H9 (cell line): Measurements from ENCODE around the gene TRMT2A. TPM values are rescaled to one million over a fixed set of nuclear protein-coding genes. Genes with fewer than 3 reads are reported as not detected.
A peak's percentile ranks its signal among the peaks of the same experiment; 100 is the strongest.

Source experiments
- DNase-seq: peaks from one replicate; pipeline ENCODE4 v3.0.0-alpha.2; 2017
- H2AFZ ChIP-seq: one replicate; pipeline ENCODE4 v1.6.1; 2013; ENCODE audit warnings: mild to moderate bottlenecking, low read length, control low read depth, moderate library complexity
- H2AK5ac ChIP-seq: 2 replicates; pipeline ENCODE4 v1.6.1; 2013; ENCODE audit warnings: low read length, control low read depth, mixed read lengths; ENCODE audit not compliant: insufficient read length
- H2BK120ac ChIP-seq: one replicate; pipeline ENCODE4 v1.6.1; 2013; ENCODE audit warnings: low read depth, mild to moderate bottlenecking, low read length, control low read depth, inconsistent platforms; ENCODE audit not compliant: poor library complexity, severe bottlenecking
- H2BK12ac ChIP-seq: 2 replicates; pipeline ENCODE4 v1.6.1; 2013; ENCODE audit warnings: low read length, control low read depth, mixed read lengths, low read depth; ENCODE audit not compliant: insufficient read length
- H2BK15ac ChIP-seq: 2 replicates; pipeline ENCODE4 v1.6.1; 2013; ENCODE audit warnings: low read depth, low read length, control low read depth
- H2BK20ac ChIP-seq: one replicate; pipeline ENCODE4 v1.6.1; 2013; ENCODE audit warnings: low read depth, mild to moderate bottlenecking, low read length, control low read depth, inconsistent platforms; ENCODE audit not compliant: poor library complexity, severe bottlenecking
- H2BK5ac ChIP-seq: 2 replicates; pipeline ENCODE4 v1.6.1; 2013; ENCODE audit warnings: low read length, control low read depth, mixed read lengths; ENCODE audit not compliant: insufficient read length
- H3K14ac ChIP-seq: 2 replicates; pipeline ENCODE4 v1.6.1; 2013; ENCODE audit warnings: low read length, control low read depth; ENCODE audit not compliant: insufficient read depth
- H3K18ac ChIP-seq: 2 replicates; pipeline ENCODE4 v1.6.1; 2013; ENCODE audit warnings: low read depth, mild to moderate bottlenecking, mixed read lengths, low read length, control low read depth; ENCODE audit not compliant: insufficient read length
- H3K23ac ChIP-seq: 2 replicates; pipeline ENCODE4 v1.6.1; 2013; ENCODE audit warnings: low read length, control low read depth, mixed read lengths, low read depth; ENCODE audit not compliant: insufficient read length
- H3K23me2 ChIP-seq: 2 replicates; pipeline ENCODE4 v1.6.1; 2013; ENCODE audit warnings: low read depth, mild to moderate bottlenecking, mixed read lengths, low read length, control low read depth; ENCODE audit not compliant: insufficient read length, poor library complexity, severe bottlenecking
- H3K27ac ChIP-seq: 2 replicates; pipeline ENCODE4 v1.5.1; 2013; ENCODE audit warnings: low read length, control low read depth, mixed read lengths, low read depth; ENCODE audit not compliant: insufficient read length
- H3K27me3 ChIP-seq: 2 replicates; pipeline ENCODE4 v1.6.1; 2013; ENCODE audit warnings: low read length, control low read depth, inconsistent platforms; ENCODE audit not compliant: insufficient read depth
- H3K4ac ChIP-seq: 2 replicates; pipeline ENCODE4 v1.6.1; 2013; ENCODE audit warnings: low read depth, mild to moderate bottlenecking, control low read depth, inconsistent platforms, low read length, moderate library complexity
- H3K4me1 ChIP-seq: 2 replicates; pipeline ENCODE4 v1.6.1; 2013; ENCODE audit warnings: low read length, control low read depth, inconsistent platforms; ENCODE audit not compliant: insufficient read depth
- H3K4me2 ChIP-seq: 2 replicates; pipeline ENCODE4 v1.6.1; 2013; ENCODE audit warnings: low read length, control low read depth, mixed read lengths; ENCODE audit not compliant: insufficient read length, insufficient read depth
- H3K56ac ChIP-seq: 2 replicates; pipeline ENCODE4 v1.6.1; 2013; ENCODE audit warnings: low read depth, mild to moderate bottlenecking, mixed read lengths, low read length, control low read depth; ENCODE audit not compliant: insufficient read length
- H3K79me1 ChIP-seq: 2 replicates; pipeline ENCODE4 v1.6.1; 2013; ENCODE audit warnings: low read depth, mild to moderate bottlenecking, moderate library complexity, low read length, control low read depth, inconsistent platforms; ENCODE audit not compliant: insufficient read depth, poor library complexity, severe bottlenecking
- H3K79me2 ChIP-seq: 2 replicates; pipeline ENCODE4 v1.6.1; 2013; ENCODE audit warnings: low read length, control low read depth, inconsistent platforms; ENCODE audit not compliant: insufficient read depth
- H3K9ac ChIP-seq: 2 replicates; pipeline ENCODE4 v1.6.1; 2013; ENCODE audit warnings: low read length, control low read depth, mixed read lengths; ENCODE audit not compliant: insufficient read length; ENCODE audit errors: extremely low read depth
- H3K9me3 ChIP-seq: one replicate; pipeline ENCODE4 v1.6.1; 2013; ENCODE audit warnings: low read depth, low read length, inconsistent platforms; ENCODE audit not compliant: control insufficient read depth
- H3T11ph ChIP-seq: one replicate; pipeline ENCODE4 v1.6.1; 2013; ENCODE audit warnings: mild to moderate bottlenecking, low read length, control low read depth, inconsistent platforms
- H4K20me1 ChIP-seq: one replicate; pipeline ENCODE4 v1.6.1; 2013; ENCODE audit not compliant: control insufficient read depth, insufficient read length, insufficient read depth
- H4K5ac ChIP-seq: 2 replicates; pipeline ENCODE4 v1.6.1; 2013; ENCODE audit warnings: low read depth, mild to moderate bottlenecking, mixed read lengths, low read length, control low read depth; ENCODE audit not compliant: insufficient read length
- H4K8ac ChIP-seq: replicated peaks from 2 replicates; pipeline ENCODE4 v1.6.1; 2013; ENCODE audit warnings: low read length, control low read depth, mixed read lengths, low read depth; ENCODE audit not compliant: insufficient read length
- H4K91ac ChIP-seq: 2 replicates; pipeline ENCODE4 v1.6.1; 2013; ENCODE audit warnings: low read depth, mild to moderate bottlenecking, moderate library complexity, mixed read lengths, low read length, control low read depth; ENCODE audit not compliant: insufficient read length
- H3K27ac Mint-ChIP-seq, 3 experiments: 2 replicates in 2 of 3; 3 replicates in 1 of 3; pipeline ENCODE4 v1.8.0; 2020 to 2021; ENCODE audit warnings: mixed read lengths in 3 of 3, mild to moderate bottlenecking in 1 of 3, moderate library complexity in 1 of 3
- H3K27me3 Mint-ChIP-seq: 2 replicates; pipeline ENCODE4 v1.8.0; 2021; ENCODE audit warnings: low read depth, mild to moderate bottlenecking, moderate library complexity, mixed read lengths
- H3K36me3 Mint-ChIP-seq, 3 experiments: 2 replicates in 2 of 3; 3 replicates in 1 of 3; pipeline ENCODE4 v1.8.0; 2020 to 2021; ENCODE audit warnings: low read depth in 3 of 3, mixed read lengths in 3 of 3; ENCODE audit not compliant: insufficient read depth in 1 of 3
- H3K4me1 Mint-ChIP-seq, 2 experiments: 2 replicates each; pipeline ENCODE4 v1.8.0; 2020; ENCODE audit warnings: mixed read lengths in 2 of 2
- H3K4me3 Mint-ChIP-seq, 2 experiments: 2 replicates in 1 of 2; 3 replicates in 1 of 2; pipeline ENCODE4 v1.8.0; 2020 to 2021; ENCODE audit warnings: mild to moderate bottlenecking in 2 of 2, mixed read lengths in 2 of 2, moderate library complexity in 1 of 2
- H3K9me3 Mint-ChIP-seq, 2 experiments: 2 replicates in 1 of 2; 3 replicates in 1 of 2; pipeline ENCODE4 v1.8.0; 2020; ENCODE audit warnings: mild to moderate bottlenecking in 2 of 2, mixed read lengths in 2 of 2, moderate library complexity in 1 of 2
- CTCF ChIP-seq: fragments of 200-600 bp; sonication (generic); conservative IDR thresholded peaks from 3 replicates; pipeline ENCODE4 v1.8.0; 2021; ENCODE audit warnings: antibody characterized with exemption, mild to moderate bottlenecking
- WGBS: extraction: QIAGEN DNeasy Blood & Tissue Kit; methylation state at CpG from one replicate; pipeline ENCODE4 v1.1.7; 2013; ENCODE audit warnings: missing lambda C conversion rate, low lambda C conversion rate, mixed read lengths; ENCODE audit not compliant: insufficient read length; ENCODE audit errors: extremely low coverage; 5-methylcytosine and 5-hydroxymethylcytosine counted together
- total RNA-seq: library from RNA; stranded (reverse); gene quantifications from 2 replicates; pipeline ENCODE4 v1.2.1, GENCODE V29; 2021

The TRMT2A gene
- total RNA-seq, 1 experiment from 2014 or later = 58.2 TPM

DNA sequence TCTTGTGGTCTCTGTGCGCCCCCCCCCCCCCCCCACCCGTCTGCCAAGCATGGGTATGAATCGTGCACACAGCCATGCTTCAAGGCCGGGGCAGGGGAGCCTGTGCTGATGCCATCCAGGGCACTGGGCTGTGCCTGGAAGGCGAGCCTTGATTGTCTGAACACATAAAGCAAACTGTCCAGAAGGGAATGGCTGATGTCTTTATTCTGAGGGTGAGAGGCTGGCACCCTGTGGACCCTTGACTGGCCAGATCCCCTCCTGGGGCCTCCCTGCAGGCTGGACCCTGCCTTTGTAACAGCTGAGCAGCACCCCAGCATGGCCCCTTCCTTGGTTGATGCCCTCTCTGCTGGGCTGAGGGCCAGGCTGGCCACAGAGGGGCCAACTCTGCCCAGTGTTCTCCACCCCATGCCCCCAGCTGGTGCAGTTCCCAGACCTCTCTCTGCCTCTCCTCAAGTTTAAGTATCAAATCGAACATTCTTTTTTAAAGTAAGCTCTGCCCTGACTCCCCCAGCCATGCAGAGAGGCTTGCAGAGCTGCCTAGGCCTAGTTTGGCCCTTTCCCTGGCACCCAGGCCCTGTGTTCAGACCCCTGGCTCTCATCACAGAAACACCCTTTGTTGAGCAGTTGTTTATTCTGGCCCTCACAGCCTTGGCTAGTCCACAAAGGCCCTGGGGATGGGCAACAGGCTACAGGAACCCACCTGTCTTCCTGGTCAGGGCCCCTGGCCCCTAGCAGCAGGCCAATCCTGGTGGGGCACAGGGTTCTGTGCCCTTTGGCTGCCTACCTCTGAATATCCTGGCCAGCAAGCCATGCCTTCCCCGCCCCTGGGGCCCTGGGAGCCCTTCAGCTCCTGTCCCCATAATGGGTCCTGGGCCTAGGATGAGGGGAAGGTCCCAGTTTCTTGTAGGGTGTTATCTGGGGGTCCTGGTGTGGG lies 5.1 kb downstream of the TRMT2A start:
- WGBS = no CpG with 5 or more reads among the region's 7 CpGs
- Mint-ChIP-seq H3K27me3 (no peaks in the 10 kb centered on the region; the same call in 1 of the 2 replicates), H3K4me1 (no peaks in the 10 kb centered on the region; a peak in 2 of 4 replicates), H3K36me3 (peaks cover 27 to 65% (median 53%) of the 10 kb centered on the region in 3 experiments; a peak in 6 of 7 replicates), H3K27ac (peak overlapping the region; percentile 65 to 76 (median 75); a peak in 4 of 7 replicates), H3K9me3 (no peaks in the 10 kb centered on the region), H3K4me3 (no peak overlapping the region)
- Histone ChIP-seq H3K14ac (no peak overlapping the region), H3K27ac (no peak overlapping the region), H3K23me2 (peaks cover 3% of the 10 kb centered on the region), H4K5ac (no peak overlapping the region), H2BK15ac (no peak overlapping the region), H2BK5ac (no peak overlapping the region), H3K79me2 (no peaks in the 10 kb centered on the region; the same call in 1 of the 2 replicates), H2AFZ (no peak overlapping the region), H3K9ac (no peak overlapping the region), H3K4me1 (no peaks in the 10 kb centered on the region), H3K9me3 (no peaks in the 10 kb centered on the region), H3K27me3 (no peaks in the 10 kb centered on the region), H4K8ac (no peak overlapping the region), H3K79me1 (peaks cover 3% of the 10 kb centered on the region), H3K18ac (no peak overlapping the region), H3K23ac (no peak overlapping the region), H4K91ac (no peak overlapping the region), H2BK20ac (no peak overlapping the region), H3K4me2 (no peak overlapping the region), H2BK120ac (no peak overlapping the region), H2AK5ac (no peak overlapping the region), H2BK12ac (no peak overlapping the region), H4K20me1 (no peaks in the 10 kb centered on the region), H3T11ph (no peak overlapping the region), H3K4ac (no peak overlapping the region), H3K56ac (no peak overlapping the region)
- no peak for DNase-seq
- no peak for TF ChIP-seq CTCF
